ENCODE results near the gene SRPX. TPM values are rescaled to one million over a fixed set of nuclear protein-coding genes. Genes with fewer than 3 reads are reported as not detected.

The SRPX gene
- total and polyA plus RNA-seq, 2 of the 13 experiments (the other 11 are each of a cell fraction or from before 2014, with no cell fraction given): 0.30 TPM; not detected in 1

DNA sequence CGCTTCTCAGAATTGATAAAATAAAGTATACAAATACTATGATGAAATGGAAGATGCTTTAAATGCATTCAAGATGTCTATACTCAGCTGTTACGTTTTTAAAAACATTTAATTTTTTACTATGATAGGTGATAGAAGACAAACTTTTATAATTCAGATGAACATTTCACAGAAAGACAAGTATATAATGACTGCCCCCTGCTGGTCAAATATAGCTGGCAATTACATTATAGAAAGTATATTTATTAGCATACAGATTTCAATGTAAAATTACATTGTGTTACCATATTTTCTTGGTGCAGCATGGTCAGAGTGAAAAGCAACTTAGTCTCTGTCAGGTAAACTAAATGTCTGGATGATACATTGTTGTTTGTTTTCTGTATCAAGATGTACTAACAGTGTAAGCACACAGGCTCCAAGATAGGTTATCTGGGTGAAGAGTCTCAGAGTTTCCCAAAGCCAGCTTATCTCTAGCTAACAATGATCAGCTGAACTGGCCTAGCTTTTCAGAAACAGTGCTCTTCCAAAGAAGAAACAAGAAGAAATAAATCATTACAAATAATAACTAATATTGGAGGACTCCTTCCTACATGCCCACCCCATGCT, 54.1 kb downstream of the SRPX start (continued):
- TF ChIP-seq, protein P1, sequence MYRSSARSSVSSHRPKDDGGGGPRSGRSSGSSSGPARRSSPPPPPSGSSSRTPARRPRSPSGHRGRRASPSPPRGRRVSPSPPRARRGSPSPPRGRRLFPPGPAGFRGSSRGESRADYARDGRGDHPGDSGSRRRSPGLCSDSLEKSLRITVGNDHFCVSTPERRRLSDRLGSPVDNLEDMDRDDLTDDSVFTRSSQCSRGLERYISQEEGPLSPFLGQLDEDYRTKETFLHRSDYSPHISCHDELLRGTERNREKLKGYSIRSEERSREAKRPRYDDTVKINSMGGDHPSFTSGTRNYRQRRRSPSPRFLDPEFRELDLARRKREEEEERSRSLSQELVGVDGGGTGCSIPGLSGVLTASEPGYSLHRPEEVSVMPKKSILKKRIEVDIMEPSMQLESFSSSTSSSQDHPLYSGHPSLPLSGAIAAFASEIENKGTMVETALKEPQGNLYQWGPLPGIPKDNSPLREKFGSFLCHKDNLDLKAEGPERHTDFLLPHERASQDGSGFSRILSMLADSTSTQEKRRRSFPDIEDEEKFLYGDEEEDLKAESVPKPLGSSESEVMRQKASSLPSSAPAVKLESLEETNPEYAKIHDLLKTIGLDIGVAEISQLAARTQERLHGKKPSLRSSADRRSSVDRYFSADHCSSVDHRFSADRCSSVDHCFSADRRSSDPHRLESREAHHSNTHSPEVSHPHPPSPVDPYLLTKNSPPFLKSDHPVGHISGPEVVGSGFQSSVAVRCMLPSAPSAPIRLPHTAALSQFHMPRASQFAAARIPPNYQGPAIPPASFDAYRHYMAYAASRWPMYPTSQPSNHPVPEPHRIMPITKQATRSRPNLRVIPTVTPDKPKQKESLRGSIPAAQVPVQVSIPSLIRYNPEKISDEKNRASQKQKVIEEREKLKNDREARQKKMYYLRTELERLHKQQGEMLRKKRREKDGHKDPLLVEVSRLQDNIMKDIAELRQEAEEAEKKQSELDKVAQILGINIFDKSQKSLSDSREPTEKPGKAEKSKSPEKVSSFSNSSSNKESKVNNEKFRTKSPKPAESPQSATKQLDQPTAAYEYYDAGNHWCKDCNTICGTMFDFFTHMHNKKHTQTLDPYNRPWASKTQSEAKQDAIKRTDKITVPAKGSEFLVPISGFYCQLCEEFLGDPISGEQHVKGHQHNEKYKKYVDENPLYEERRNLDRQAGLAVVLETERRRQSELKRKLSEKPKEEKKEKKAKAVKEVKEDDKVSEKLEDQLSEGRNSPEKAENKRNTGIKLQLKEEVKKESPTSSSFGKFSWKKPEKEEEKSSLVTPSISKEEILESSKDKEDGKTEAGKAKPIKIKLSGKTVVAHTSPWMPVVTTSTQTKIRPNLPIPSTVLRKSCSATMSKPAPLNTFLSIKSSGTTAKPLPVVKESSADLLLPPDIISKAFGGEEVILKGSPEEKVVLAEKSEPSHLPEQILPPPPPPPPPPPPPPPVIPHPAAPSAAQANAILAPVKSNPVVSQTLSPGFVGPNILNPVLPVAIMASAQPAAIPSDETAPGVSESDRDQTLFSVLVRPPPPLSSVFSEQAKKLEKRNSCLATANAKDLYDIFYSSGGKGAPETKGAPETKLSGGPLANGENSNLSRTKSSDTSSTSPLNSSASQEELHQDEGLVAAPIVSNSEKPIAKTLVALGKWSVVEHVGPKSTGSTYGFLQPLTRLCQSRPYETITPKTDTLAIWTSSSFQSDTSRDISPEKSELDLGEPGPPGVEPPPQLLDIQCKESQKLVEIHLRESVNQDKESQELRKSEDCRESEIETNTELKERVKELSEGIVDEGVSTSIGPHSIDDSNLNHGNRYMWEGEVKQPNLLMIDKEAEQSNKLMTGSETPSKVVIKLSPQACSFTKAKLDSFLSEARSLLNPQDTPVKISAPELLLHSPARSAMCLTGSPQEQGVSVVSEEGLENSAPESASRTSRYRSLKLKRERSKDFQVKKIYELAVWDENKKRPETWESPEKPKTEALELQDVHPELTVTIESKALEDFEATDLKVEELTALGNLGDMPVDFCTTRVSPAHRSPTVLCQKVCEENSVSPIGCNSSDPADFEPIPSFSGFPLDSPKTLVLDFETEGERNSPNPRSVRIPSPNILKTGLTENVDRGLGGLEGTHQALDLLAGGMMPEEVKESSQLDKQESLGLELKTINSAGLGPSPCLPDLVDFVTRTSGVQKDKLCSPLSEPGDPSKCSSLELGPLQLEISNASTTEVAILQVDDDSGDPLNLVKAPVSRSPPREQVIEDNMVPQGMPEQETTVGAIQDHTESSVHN (CRISPR knock-in tag; IDR thresholded peaks at IDR 0.05): no peak
- no peak for TF ChIP-seq ZNF713 (CRISPR knock-in tag; IDR thresholded peaks at IDR 0.05)
- TF ChIP-seq, protein P2, sequence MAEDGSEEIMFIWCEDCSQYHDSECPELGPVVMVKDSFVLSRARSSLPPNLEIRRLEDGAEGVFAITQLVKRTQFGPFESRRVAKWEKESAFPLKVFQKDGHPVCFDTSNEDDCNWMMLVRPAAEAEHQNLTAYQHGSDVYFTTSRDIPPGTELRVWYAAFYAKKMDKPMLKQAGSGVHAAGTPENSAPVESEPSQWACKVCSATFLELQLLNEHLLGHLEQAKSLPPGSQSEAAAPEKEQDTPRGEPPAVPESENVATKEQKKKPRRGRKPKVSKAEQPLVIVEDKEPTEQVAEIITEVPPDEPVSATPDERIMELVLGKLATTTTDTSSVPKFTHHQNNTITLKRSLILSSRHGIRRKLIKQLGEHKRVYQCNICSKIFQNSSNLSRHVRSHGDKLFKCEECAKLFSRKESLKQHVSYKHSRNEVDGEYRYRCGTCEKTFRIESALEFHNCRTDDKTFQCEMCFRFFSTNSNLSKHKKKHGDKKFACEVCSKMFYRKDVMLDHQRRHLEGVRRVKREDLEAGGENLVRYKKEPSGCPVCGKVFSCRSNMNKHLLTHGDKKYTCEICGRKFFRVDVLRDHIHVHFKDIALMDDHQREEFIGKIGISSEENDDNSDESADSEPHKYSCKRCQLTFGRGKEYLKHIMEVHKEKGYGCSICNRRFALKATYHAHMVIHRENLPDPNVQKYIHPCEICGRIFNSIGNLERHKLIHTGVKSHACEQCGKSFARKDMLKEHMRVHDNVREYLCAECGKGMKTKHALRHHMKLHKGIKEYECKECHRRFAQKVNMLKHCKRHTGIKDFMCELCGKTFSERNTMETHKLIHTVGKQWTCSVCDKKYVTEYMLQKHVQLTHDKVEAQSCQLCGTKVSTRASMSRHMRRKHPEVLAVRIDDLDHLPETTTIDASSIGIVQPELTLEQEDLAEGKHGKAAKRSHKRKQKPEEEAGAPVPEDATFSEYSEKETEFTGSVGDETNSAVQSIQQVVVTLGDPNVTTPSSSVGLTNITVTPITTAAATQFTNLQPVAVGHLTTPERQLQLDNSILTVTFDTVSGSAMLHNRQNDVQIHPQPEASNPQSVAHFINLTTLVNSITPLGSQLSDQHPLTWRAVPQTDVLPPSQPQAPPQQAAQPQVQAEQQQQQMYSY (CRISPR knock-in tag; IDR thresholded peaks at IDR 0.05): no peak
- TF ChIP-seq, protein P3, sequence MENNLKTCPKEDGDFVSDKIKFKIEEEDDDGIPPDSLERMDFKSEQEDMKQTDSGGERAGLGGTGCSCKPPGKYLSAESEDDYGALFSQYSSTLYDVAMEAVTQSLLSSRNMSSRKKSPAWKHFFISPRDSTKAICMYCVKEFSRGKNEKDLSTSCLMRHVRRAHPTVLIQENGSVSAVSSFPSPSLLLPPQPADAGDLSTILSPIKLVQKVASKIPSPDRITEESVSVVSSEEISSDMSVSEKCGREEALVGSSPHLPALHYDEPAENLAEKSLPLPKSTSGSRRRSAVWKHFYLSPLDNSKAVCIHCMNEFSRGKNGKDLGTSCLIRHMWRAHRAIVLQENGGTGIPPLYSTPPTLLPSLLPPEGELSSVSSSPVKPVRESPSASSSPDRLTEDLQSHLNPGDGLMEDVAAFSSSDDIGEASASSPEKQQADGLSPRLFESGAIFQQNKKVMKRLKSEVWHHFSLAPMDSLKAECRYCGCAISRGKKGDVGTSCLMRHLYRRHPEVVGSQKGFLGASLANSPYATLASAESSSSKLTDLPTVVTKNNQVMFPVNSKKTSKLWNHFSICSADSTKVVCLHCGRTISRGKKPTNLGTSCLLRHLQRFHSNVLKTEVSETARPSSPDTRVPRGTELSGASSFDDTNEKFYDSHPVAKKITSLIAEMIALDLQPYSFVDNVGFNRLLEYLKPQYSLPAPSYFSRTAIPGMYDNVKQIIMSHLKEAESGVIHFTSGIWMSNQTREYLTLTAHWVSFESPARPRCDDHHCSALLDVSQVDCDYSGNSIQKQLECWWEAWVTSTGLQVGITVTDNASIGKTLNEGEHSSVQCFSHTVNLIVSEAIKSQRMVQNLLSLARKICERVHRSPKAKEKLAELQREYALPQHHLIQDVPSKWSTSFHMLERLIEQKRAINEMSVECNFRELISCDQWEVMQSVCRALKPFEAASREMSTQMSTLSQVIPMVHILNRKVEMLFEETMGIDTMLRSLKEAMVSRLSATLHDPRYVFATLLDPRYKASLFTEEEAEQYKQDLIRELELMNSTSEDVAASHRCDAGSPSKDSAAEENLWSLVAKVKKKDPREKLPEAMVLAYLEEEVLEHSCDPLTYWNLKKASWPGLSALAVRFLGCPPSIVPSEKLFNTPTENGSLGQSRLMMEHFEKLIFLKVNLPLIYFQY (CRISPR knock-in tag; IDR thresholded peaks at IDR 0.05; ENCODE audit: borderline replicate concordance): no peak
- no peak for TF ChIP-seq ZC3H4 (CRISPR knock-in tag; IDR thresholded peaks at IDR 0.05; ENCODE audit: borderline replicate concordance)
- no peak for TF ChIP-seq PHB2 (IDR thresholded peaks at IDR 0.05; ENCODE audit: partially characterized antibody)
- TF ChIP-seq WIZ (CRISPR knock-in tag; IDR thresholded peaks at IDR 0.05): no peak
- TF ChIP-seq HOXA9 (CRISPR knock-in tag; IDR thresholded peaks at IDR 0.05; ENCODE audit: borderline replicate concordance): no peak
- peak; percentile 66 for TF ChIP-seq STAG1 (CRISPR knock-in tag; IDR thresholded peaks at IDR 0.05)
- peak; percentile 60 for TF ChIP-seq SMC3 (IDR thresholded peaks at IDR 0.05; ENCODE audit: low read length)
- TF ChIP-seq, protein P4, sequence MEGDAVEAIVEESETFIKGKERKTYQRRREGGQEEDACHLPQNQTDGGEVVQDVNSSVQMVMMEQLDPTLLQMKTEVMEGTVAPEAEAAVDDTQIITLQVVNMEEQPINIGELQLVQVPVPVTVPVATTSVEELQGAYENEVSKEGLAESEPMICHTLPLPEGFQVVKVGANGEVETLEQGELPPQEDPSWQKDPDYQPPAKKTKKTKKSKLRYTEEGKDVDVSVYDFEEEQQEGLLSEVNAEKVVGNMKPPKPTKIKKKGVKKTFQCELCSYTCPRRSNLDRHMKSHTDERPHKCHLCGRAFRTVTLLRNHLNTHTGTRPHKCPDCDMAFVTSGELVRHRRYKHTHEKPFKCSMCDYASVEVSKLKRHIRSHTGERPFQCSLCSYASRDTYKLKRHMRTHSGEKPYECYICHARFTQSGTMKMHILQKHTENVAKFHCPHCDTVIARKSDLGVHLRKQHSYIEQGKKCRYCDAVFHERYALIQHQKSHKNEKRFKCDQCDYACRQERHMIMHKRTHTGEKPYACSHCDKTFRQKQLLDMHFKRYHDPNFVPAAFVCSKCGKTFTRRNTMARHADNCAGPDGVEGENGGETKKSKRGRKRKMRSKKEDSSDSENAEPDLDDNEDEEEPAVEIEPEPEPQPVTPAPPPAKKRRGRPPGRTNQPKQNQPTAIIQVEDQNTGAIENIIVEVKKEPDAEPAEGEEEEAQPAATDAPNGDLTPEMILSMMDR (CRISPR knock-in tag; IDR thresholded peaks at IDR 0.05): peak; percentile 44
